ENCODE measurements around the gene DYNLT5.

DNA sequence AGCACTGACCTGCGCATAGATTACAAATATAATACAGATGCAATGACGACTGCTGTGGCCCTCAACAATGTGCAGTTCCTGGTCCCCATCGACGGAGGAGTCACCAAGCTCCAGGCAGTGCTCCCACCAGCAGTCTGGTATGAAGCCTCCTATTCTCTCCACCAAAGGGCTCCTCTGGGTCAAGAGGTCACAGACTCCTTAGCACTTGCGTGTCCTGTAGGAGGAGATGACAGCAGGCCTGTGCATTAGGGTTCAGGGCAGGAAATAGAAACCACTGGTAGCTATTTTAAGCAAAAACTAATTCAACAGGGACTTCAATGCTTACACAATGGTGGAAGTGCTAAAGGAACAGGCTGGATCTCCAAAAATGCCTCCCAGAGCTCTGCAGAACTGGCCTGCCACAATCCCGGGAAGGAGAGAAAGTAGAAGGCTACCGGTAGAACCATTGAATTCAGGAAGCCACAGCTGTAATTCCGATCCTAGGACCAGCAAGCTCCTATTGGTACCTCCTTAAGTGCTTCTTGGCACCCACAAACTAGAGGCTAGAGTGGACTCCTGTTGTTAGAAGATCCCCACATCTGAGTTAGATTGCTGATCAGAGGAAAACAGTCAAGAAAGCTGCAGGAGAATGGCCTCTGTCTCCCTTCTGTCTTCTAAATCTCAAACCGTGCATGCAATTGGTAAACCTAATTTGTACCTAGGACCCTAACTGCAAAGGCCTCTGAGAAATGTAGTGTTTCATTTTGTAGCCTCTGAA, 12.7 kb upstream of the DYNLT5 start:
- TF ChIP-seq CTCF (IDR thresholded peaks at IDR 0.05) (no peak), POLR2A (IDR thresholded peaks at IDR 0.05) (no peak)
